K562 (cell line): Measurements from ENCODE around the gene EML2. TPM values are rescaled to one million over a fixed set of nuclear protein-coding genes. Genes with fewer than 3 reads are reported as not detected.
A peak's percentile ranks its signal among the peaks of the same experiment; 100 is the strongest.

Experiments
- ARID3B ChIP-seq: fragments of 250-450 bp; sonication (Bioruptor Pico); IDR thresholded peaks from 2 replicates; pipeline ENCODE4 v1.4.0; 2020; ENCODE audit warnings: borderline replicate concordance
- ATF4 ChIP-seq: fragments of 450-650 bp; formaldehyde crosslinking; IDR thresholded peaks from 2 replicates; pipeline ENCODE4 v1.4.0; 2022; ENCODE audit warnings: mild to moderate bottlenecking, moderate library complexity
- E2F6 ChIP-seq, 2 experiments: IDR thresholded peaks; 2 replicates each; pipeline ENCODE4 v1.6.1; 2011; ENCODE audit warnings: borderline replicate concordance in 1 of 2, control low read depth in 1 of 2, low read depth in 1 of 2, low read length in 1 of 2, mild to moderate bottlenecking in 1 of 2, mixed read lengths in 1 of 2, moderate library complexity in 1 of 2; ENCODE audit not compliant: insufficient read depth in 1 of 2, insufficient read length in 1 of 2, poor library complexity in 1 of 2, severe bottlenecking in 1 of 2; ENCODE audit errors: extremely low read depth in 1 of 2
- GATA2 ChIP-seq: sonication (generic); formaldehyde crosslinking; IDR thresholded peaks from 2 replicates; pipeline ENCODE4 v1.4.0; 2020; ENCODE audit warnings: mild to moderate bottlenecking, missing genetic modification reagents
- KHSRP ChIP-seq: fragments of 450-650 bp; IDR thresholded peaks from 2 replicates; pipeline ENCODE4 v1.6.1; 2017
- KLF6 ChIP-seq: fragments of 250-450 bp; sonication (Bioruptor Pico); IDR thresholded peaks from 2 replicates; pipeline ENCODE4 v1.4.0; 2020; ENCODE audit warnings: mild to moderate bottlenecking, moderate library complexity, borderline replicate concordance
- LARP7 ChIP-seq: fragments of 450-650 bp; IDR thresholded peaks from 2 replicates; pipeline ENCODE4 v1.6.1; 2016
- MEF2D ChIP-seq: conservative IDR thresholded peaks from 2 replicates; pipeline ENCODE4 v1.6.1; 2016; ENCODE audit warnings: low read depth, missing genetic modification characterization, missing compliant biosample characterization
- NCOA1 ChIP-seq: fragments of 450-650 bp; IDR thresholded peaks from 2 replicates; pipeline ENCODE4 v1.6.1; 2016; ENCODE audit warnings: low read depth
- NCOR1 ChIP-seq: fragments of 450-650 bp; IDR thresholded peaks from 2 replicates; pipeline ENCODE4 v1.6.1; 2016; ENCODE audit warnings: mild to moderate bottlenecking, moderate library complexity
- NFE2L1 ChIP-seq: fragments of 450-650 bp; IDR thresholded peaks from 2 replicates; pipeline ENCODE4 v1.6.1; 2016; ENCODE audit warnings: missing genetic modification characterization, low read depth, mild to moderate bottlenecking, missing compliant biosample characterization, moderate library complexity, borderline replicate concordance
- PCBP2 ChIP-seq: fragments of 200-400 bp; formaldehyde crosslinking; IDR thresholded peaks from 2 replicates; pipeline ENCODE4 v1.6.1; 2018; ENCODE audit warnings: low read length, low read depth, mild to moderate bottlenecking, moderate library complexity; ENCODE audit not compliant: poor library complexity, severe bottlenecking
- PHF8 ChIP-seq: fragments of 200-600 bp; sonication (generic); IDR thresholded peaks from 2 replicates; pipeline ENCODE4 v1.6.1; 2012; ENCODE audit warnings: mixed run types, mild to moderate bottlenecking, inconsistent platforms, low read length, moderate library complexity, borderline replicate concordance
- PRDM10 ChIP-seq: fragments of 450-650 bp; IDR thresholded peaks from 2 replicates; pipeline ENCODE4 v1.6.1; 2018; ENCODE audit not compliant: partially characterized antibody
- RAD21 ChIP-seq, 2 experiments: fragments of 250-450 bp in 1 of 2; fragments of 450-650 bp in 1 of 2; sonication (Bioruptor Pico) in 1 of 2; formaldehyde crosslinking in 1 of 2; IDR thresholded peaks in 1 of 2; conservative IDR thresholded peaks in 1 of 2; 2 replicates each; pipeline versions ENCODE4 v1.4.0 to v1.8.0; 2020 to 2022; ENCODE audit warnings: mild to moderate bottlenecking in 2 of 2, moderate library complexity in 1 of 2
- SMAD3 ChIP-seq: fragments of 450-650 bp; formaldehyde crosslinking; conservative IDR thresholded peaks from 2 replicates; pipeline ENCODE4 v1.4.0; 2020; ENCODE audit warnings: mild to moderate bottlenecking
- XRCC5 ChIP-seq: fragments of 200-400 bp; formaldehyde crosslinking; IDR thresholded peaks from 2 replicates; pipeline ENCODE4 v1.6.1; 2017; ENCODE audit warnings: low read depth, mild to moderate bottlenecking, low read length
- ZFX ChIP-seq: sonication (generic); formaldehyde crosslinking; IDR thresholded peaks from 2 replicates; pipeline ENCODE4 v1.8.0; 2022; ENCODE audit warnings: mild to moderate bottlenecking, missing genetic modification reagents, moderate library complexity
- ZNF174 ChIP-seq: fragments of 250-450 bp; sonication (Bioruptor Pico); IDR thresholded peaks from 2 replicates; pipeline ENCODE4 v1.4.0; 2020; ENCODE audit warnings: mild to moderate bottlenecking
- ZNF175 ChIP-seq: fragments of 200-800 bp; sonication (Bioruptor generic); IDR thresholded peaks from 2 replicates; pipeline ENCODE4 v1.6.1; 2016; ENCODE audit warnings: low read depth, mild to moderate bottlenecking, missing genetic modification characterization, missing compliant biosample characterization
- polyA plus RNA-seq, 8 experiments: library from polyadenylated mRNA; depleted of rRNA in 4 of 8; stranded (reverse) in 5 of 8; unstranded in 3 of 8; fragments of >200 nt; fragmentation: Nextera tagmentation in 2 of 8; fragmentation: Illumina TruSeq in 1 of 8; extraction: Ambion mirVana in 2 of 8; extraction: Trizol in 1 of 8; gene quantifications; 2 replicates each; pipeline versions ENCODE4 v1.2.1 to v1.2.3, GENCODE V29; 2011 to 2014; ENCODE audit warnings: inconsistent platforms in 1 of 8, missing spikeins in 1 of 8
- total RNA-seq, 7 experiments: library from RNA; depleted of rRNA in 6 of 7; stranded (reverse); fragments of >200 nt in 6 of 7; fragmentation: Illumina TruSeq in 2 of 7; extraction: Trizol in 2 of 7; gene quantifications; 2 replicates each; pipeline versions ENCODE4 v1.2.1 to v1.2.3, GENCODE V29; 2011 to 2021; ENCODE audit warnings: low replicate concordance in 1 of 7

EML2 gene
- total and polyA plus RNA-seq, 9 of the 15 experiments (the other 6 are each of a cell fraction or from before 2014, with no cell fraction given) = 2.6 to 69.6 (median 24.8) TPM

- TF ChIP-seq ATF4 (CRISPR knock-in tag) (no peak), NCOR1 (no peak), E2F6 (IDR thresholded peaks at IDR 0.05; ENCODE audit: borderline replicate concordance in 1 of 2, extremely low read depth in 1 of 2, insufficient read depth in 1 of 2, insufficient read length in 1 of 2, low read depth in 1 of 2, low read length in 1 of 2, poor library complexity in 1 of 2, severe bottlenecking in 1 of 2) (peak; percentile 97), PCBP2 (no peak), LARP7 (no peak), PRDM10 (no peak), GATA2 (CRISPR knock-in tag) (no peak), MEF2D (tag) (no peak), ZNF174 (CRISPR knock-in tag) (no peak), NCOA1 (no peak), XRCC5 (peak; percentile 31; the same call in 1 of the 2 replicates), SMAD3 (CRISPR knock-in tag) (no peak), NFE2L1 (tag) (no peak), RAD21 (CRISPR knock-in tag; conservative IDR thresholded peaks at IDR 0.05 in 1 of 2, IDR thresholded peaks at IDR 0.05 in 1 of 2) (peak; percentile 71 to 91), ZNF175 (CRISPR knock-in tag) (peak; percentile 58; the same call in 1 of the 2 replicates), PHF8 (no peak), KHSRP (no peak), ARID3B (CRISPR knock-in tag) (no peak), ZFX (CRISPR knock-in tag) (peak; percentile 76), KLF6 (peak; percentile 47; the same call in 1 of the 2 replicates)
Observed at GRCh38 chr19:45591004-45591637, 48.1 kb downstream of the EML2 start (continued).
